Activated CD8-positive, alpha-beta T cell treated with anti-CD3 and anti-CD28 coated beads, Interleukin-2, amount 10 ng/mL, durations not matched to agents 7 days and 5 days (primary cell): ENCODE measurements around the gene CD82. TPM values are rescaled to one million over a fixed set of nuclear protein-coding genes. Genes with fewer than 3 reads are reported as not detected.
A peak's percentile ranks its signal among the peaks of the same experiment; 100 is the strongest.
"Not testable (repeated sequence)": the region's sequence is repeated elsewhere in the genome, so short reads cannot be mapped to it uniquely, and the experiment has no call there.

Experiments used
- ATAC-seq: fragments of 150-1000 bp; cut with Tn5 transposase; one replicate; pipeline ENCODE4 v1.10.0; 2021; ENCODE audit warnings: moderate library complexity
- CTCF ChIA-PET: fragments of 350-600 bp; sonication (Branson Sonifier 250); formaldehyde crosslinking; loops from one replicate; lab custom pipeline; 2021; ENCODE audit warnings: antibody characterized with exemption; lab: Charles Lee
- POLR2A ChIA-PET: fragments of 350-600 bp; sonication (Branson Sonifier 250); formaldehyde crosslinking; loops from one replicate; lab custom pipeline; 2021; ENCODE audit warnings: antibody characterized with exemption; lab: Charles Lee
- DNase-seq: peaks from one replicate; pipeline ENCODE4 v3.0.0-alpha.2; 2020
- H3K27ac Mint-ChIP-seq: one replicate; pipeline ENCODE4 v1.8.0; 2021; ENCODE audit warnings: mild to moderate bottlenecking, mixed read lengths
- H3K27me3 Mint-ChIP-seq: one replicate; pipeline ENCODE4 v1.8.0; 2021; ENCODE audit warnings: low read depth, mixed read lengths
- H3K36me3 Mint-ChIP-seq: one replicate; pipeline ENCODE4 v1.8.0; 2021; ENCODE audit warnings: low read depth, mixed read lengths
- H3K4me1 Mint-ChIP-seq: one replicate; pipeline ENCODE4 v1.8.0; 2021; ENCODE audit warnings: low read depth, mixed read lengths
- H3K4me3 Mint-ChIP-seq: one replicate; pipeline ENCODE4 v1.8.0; 2021; ENCODE audit warnings: mild to moderate bottlenecking, mixed read lengths
- H3K9me3 Mint-ChIP-seq: one replicate; pipeline ENCODE4 v1.8.0; 2022; ENCODE audit warnings: mixed read lengths; ENCODE audit not compliant: insufficient read depth
- total RNA-seq, 2 experiments: library from RNA; stranded (reverse); gene quantifications; one replicate each; pipeline ENCODE4 v1.2.3, GENCODE V29; 2021

The CD82 gene
- total RNA-seq, 2 experiments from 2014 or later, result 68.2 to 72.9 TPM

DNA sequence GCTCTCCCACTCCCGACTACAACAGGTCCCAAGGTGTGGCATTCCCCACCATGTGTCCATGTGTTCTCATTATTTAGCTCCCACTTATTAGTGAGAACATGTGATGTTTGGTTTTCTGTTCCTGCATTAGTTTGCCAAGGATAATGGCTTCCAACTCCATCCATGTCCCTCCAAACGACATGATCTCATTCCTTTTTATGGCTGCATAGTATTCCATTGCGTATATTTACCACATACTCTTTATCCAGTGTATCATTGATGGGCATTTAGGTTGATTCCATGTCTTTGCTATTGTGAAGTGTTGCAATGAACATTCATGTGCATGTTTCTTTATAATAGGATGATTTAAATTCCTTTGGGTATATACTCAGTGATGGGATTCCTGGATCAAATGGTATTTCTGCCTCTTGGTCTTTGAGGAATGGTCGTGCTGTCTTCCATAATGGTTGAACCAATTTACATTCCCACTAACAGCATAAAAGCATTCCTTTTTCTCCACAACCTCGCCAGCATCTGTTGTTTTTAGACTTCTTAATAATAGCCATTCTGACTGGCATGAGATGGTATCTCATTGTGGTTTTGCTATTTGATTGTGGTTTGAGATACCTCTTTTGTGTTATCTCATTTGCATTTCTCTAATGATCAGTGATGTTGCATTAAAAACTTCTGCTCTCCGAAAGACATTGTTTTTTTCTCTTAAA lies 81.9 kb downstream of the CD82 start:
- peaks cover 57% of the 10 kb centered on the region for H3K27me3 Mint-ChIP-seq

DNA sequence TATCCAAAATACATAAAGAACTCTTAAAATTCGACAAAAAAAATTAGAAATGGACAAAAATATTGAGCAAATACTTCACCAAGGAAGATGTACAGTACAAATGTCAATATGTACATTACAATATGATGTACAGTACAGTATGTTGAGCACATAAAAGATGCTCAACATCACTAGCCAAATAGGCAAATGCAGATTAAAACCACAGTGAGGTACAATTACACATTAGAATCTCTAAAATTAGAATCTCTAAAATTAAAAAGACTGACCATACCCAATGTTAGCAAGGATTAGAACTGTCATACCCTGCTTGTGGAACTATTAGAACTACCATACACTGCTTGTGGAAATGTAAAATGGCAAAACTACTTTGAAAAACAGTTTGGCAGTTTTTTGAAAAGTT lies 82.6 kb downstream of the CD82 start:
- POLR2A ChIA-PET, result no interaction called here
- peaks cover 21% of the 10 kb centered on the region for H3K9me3 Mint-ChIP-seq
- H3K27me3 Mint-ChIP-seq, result peaks cover 62% of the 10 kb centered on the region
- ATAC-seq, result no peak
- CTCF ChIA-PET, result no interaction called here
- H3K27ac Mint-ChIP-seq, result no peak overlapping the region
- no peaks in the 10 kb centered on the region for H3K36me3 Mint-ChIP-seq
- H3K4me3 Mint-ChIP-seq, result no peak overlapping the region
- no peak for DNase-seq
- no peaks in the 10 kb centered on the region for H3K4me1 Mint-ChIP-seq

More for the DNA sequence above, 81.9 kb downstream of the CD82 start:
- H3K4me3 Mint-ChIP-seq, DNase-seq, POLR2A ChIA-PET, H3K27ac Mint-ChIP-seq, H3K4me1 Mint-ChIP-seq, CTCF ChIA-PET, ATAC-seq, H3K36me3 Mint-ChIP-seq: not testable (repeated sequence)
- H3K9me3 Mint-ChIP-seq, result peaks cover 27% of the 10 kb centered on the region

DNA sequence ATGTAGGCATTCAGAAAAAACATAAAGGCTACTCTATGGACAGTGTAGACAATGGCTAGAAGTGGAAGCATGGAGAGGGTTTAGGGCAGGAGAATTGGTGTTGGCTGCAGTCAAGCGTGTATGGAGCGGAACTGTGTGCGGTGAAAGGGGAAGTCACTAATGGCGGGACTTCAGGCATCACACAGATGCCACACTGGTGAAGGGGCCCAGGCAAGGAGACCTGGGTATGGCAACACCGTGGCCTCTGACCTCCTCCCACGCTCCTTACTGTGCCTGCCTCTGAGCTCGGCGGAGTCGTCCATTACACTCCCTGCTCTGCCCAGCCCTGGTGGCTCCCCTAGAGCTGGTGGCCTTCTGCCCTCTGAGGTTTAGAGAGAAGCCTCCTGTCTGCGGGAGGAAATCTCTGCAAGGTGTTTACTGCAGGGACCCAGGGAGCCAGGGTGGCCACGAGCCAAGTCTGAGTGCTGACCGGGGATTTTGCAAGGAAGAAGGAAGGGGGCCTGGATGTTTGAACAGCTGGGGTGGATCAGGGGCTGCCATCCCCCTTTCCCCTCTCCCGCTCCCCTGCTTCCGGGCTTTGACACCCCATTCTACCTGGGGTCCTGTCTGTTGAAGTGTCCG lies 86.2 kb downstream of the CD82 start:
- POLR2A ChIA-PET, result no interaction called here

DNA sequence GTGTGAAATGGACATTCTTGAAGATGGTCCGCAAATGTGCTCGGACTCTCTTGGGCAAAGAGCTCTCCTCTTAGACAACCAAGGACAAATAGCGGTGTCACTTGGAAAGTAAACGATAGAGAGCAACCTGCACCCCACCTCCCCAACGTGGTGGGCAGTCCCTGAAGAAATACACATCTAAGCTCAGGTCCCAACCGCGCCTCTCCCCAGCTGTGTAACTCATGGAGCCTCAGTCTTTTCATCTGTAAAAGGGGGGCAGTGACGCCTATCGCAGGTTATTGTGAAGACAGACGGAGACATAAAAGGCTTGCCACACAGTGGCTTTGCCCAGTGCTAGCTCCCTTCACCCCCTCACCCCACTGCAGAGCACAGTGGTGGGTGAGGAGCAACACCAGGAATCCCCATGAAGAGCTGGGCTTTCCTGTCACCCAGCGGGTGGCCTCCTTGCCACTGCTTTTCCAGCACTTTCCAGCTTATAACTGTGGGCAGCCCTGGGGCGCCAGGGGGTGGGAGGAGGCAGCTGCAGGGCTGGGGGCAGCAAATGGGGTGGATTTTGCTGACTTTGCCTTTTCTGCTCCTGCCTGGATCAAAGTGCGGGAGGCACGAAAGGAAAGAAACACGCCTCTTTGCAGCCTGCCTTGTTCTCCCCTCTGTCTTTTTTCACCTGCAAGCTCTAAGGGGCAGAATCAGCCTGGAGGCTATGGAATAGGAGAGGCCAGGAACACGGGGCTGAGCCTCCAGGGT lies 87.6 kb downstream of the CD82 start:
- Mint-ChIP-seq H3K27ac (no peak overlapping the region), H3K9me3 (no peaks in the 10 kb centered on the region), H3K27me3 (peaks cover 40% of the 10 kb centered on the region), H3K36me3 (no peaks in the 10 kb centered on the region), H3K4me1 (no peaks in the 10 kb centered on the region), H3K4me3 (no peak overlapping the region)
- POLR2A ChIA-PET, result no interaction called here
- CTCF ChIA-PET, result interaction anchor here (1.0 kb wide), 1 partner anchor 112 kb away, joined by 4 read pairs; no protein-coding TSS in a partner anchor
- no peak for ATAC-seq
- no peak for DNase-seq

More for the DNA sequence above, 86.2 kb downstream of the CD82 start:
- Mint-ChIP-seq H3K27ac (peak overlapping the region; percentile 18), H3K36me3 (no peaks in the 10 kb centered on the region), H3K4me1 (no peaks in the 10 kb centered on the region), H3K4me3 (no peak overlapping the region), H3K27me3 (peaks cover 50% of the 10 kb centered on the region), H3K9me3 (peaks cover 4% of the 10 kb centered on the region)
- DNase-seq, result no peak
- CTCF ChIA-PET, result no interaction called here
- no peak for ATAC-seq

DNA sequence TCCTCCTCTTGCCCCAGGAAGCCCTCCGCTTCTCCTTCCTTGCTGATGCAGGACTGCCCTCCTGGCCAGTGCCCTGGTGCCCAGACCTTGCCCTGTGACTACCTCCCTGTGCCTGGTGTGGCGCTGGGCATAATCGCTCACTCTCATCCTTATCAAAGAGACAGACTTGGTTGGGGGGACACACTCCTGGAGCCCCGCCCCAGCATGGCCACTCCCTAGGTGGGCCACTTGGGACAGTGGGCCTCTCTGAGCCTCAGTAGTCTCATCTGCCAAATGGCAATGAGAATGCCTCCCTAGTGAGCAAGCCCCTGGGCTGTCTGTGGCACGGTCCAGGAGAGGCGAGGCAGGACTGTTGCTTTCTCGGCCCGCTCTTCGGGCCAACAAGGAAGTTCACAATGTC lies 88.6 kb downstream of the CD82 start:
- DNase-seq (no peak), ATAC-seq (no peak)
- CTCF ChIA-PET, result no interaction called here
- H3K9me3 Mint-ChIP-seq, result no peaks in the 10 kb centered on the region
- H3K27me3 Mint-ChIP-seq, result peaks cover 42% of the 10 kb centered on the region
- H3K27ac Mint-ChIP-seq, result no peak overlapping the region
- no peaks in the 10 kb centered on the region for H3K4me1 Mint-ChIP-seq
- H3K36me3 Mint-ChIP-seq, result no peaks in the 10 kb centered on the region
- POLR2A ChIA-PET, result no interaction called here
- no peak overlapping the region for H3K4me3 Mint-ChIP-seq

DNA sequence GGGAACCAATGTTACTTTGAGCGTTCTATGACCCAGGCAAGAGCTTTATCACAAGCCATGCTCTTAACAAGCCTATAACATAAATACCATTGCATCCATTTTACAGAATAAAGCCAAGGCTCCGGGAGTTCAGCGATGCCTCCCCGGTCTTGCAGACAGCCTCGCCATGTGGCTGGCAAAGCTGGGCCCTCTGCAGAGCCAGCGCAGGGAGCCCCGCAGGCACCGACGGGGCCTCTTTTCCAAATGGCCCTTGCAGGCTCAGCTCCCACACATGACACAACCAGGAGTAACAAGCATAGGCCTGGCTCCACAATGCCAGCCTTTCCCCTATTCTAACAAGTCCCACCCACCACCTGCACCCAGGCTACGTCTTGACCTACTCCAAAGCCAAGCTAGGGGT lies 89.1 kb downstream of the CD82 start:
- CTCF ChIA-PET, result no interaction called here
- H3K27me3 Mint-ChIP-seq, result peaks cover 40% of the 10 kb centered on the region
- POLR2A ChIA-PET, result no interaction called here

DNA sequence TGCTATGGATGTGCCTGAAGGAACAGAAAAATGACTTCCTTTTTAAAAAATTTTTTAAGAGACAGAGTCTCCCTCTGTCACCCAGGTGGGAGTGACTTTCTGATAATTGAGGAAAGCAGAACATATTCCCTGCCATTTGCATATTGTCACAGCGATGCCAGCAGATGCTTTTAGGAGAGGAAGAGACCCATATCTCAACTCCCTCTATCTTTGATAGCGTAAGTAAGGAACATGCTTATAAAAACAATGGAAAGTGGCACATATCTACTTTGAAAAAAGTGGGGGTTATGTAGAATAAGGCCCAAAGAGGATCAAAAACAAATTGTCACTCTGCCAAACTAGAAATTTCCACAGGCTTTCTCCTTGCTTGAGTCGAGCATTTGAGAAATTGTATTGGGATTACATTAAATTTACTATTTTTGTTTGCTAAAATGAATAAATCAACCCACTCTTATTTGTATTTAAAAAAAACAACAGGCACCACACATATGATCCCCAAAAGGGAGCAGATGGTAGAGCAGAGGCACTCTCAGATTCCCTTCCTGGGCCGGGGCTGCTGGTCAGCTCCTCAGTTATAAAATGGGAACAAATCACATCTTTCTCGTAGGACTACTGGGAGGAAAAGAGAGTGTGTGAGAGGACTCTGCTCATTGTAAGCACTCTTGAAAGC lies 92.5 kb downstream of the CD82 start:
- Mint-ChIP-seq H3K4me3 (no peak overlapping the region), H3K4me1 (peaks cover 14% of the 10 kb centered on the region), H3K9me3 (no peaks in the 10 kb centered on the region), H3K27me3 (peaks cover 19% of the 10 kb centered on the region), H3K27ac (no peak overlapping the region), H3K36me3 (no peaks in the 10 kb centered on the region)
- ChIA-PET CTCF (interaction anchor here (0.8 to 1.2 kb wide), 6 partner anchors 9 to 253 kb away, joined by 3 to 8 read pairs (median 4); no protein-coding TSS in a partner anchor), POLR2A (no interaction called here)
- ATAC-seq (no peak), DNase-seq (no peak)

More for the DNA sequence above, 89.1 kb downstream of the CD82 start:
- no peak overlapping the region for H3K27ac Mint-ChIP-seq
- DNase-seq (no peak), ATAC-seq (no peak)
- H3K9me3 Mint-ChIP-seq, result no peaks in the 10 kb centered on the region
- peaks cover 4% of the 10 kb centered on the region for H3K4me1 Mint-ChIP-seq
- H3K4me3 Mint-ChIP-seq, result no peak overlapping the region
- H3K36me3 Mint-ChIP-seq, result no peaks in the 10 kb centered on the region

DNA sequence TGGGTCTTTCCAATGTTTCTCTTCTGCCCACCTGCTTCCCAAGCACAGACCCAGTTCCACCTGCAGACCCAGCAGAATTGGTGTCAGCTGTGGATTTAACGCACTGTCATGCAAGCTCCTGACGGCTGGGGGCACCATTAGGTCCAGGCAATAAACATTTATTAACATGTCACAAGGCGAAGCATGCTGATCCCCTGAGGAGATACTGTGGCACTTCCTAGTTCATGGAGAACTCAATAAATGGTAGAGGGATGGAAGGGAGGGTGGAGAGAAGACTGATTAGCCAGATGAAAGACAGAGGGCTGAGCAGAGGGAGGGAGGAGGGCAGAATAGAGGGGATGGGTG lies 93.0 kb downstream of the CD82 start:
- ATAC-seq, result peak; percentile 39
- ChIA-PET CTCF (interaction anchor here (0.8 to 1.2 kb wide), 5 partner anchors 9 to 253 kb away, joined by 3 to 4 read pairs (median 3); no protein-coding TSS in a partner anchor), POLR2A (no interaction called here)
- H3K4me1 Mint-ChIP-seq, result peaks cover 14% of the 10 kb centered on the region
- H3K4me3 Mint-ChIP-seq, result no peak overlapping the region
- H3K27me3 Mint-ChIP-seq, result peaks cover 19% of the 10 kb centered on the region
- H3K9me3 Mint-ChIP-seq, result no peaks in the 10 kb centered on the region
- no peak overlapping the region for H3K27ac Mint-ChIP-seq
- DNase-seq, result peak; percentile 43
- no peaks in the 10 kb centered on the region for H3K36me3 Mint-ChIP-seq

DNA sequence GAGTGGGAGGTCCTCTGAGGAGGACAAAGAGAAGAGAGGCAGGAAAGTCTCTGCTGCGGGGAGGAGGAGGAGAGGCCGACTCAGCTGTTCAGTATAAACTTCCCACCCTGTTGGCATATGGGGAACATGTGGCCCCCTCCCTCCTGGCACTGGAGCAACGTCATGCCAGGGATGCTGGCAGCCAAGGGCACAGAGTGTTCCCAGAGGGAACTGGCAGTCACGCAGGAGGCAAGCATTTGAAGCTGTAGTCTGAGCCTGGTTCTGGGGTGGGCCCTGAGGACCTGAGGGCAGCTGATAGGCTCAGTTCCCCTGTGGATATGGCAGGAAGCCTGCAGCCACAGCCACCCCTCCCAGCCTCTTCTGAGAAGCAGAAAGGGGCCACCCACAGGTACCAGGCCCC lies 94.2 kb downstream of the CD82 start:
- ChIA-PET CTCF (interaction anchor here (1.1 kb wide), 1 partner anchor 10 kb away, joined by 3 read pairs; no protein-coding TSS in a partner anchor), POLR2A (interaction anchor here (0.6 kb wide), 1 partner anchor 691 kb away, joined by 3 read pairs; no protein-coding TSS in a partner anchor)
- H3K27ac Mint-ChIP-seq, result no peak overlapping the region
- DNase-seq (no peak), ATAC-seq (peak; percentile 42)
- H3K36me3 Mint-ChIP-seq, result no peaks in the 10 kb centered on the region
- H3K4me1 Mint-ChIP-seq, result peaks cover 14% of the 10 kb centered on the region
- peaks cover 19% of the 10 kb centered on the region for H3K27me3 Mint-ChIP-seq
- no peak overlapping the region for H3K4me3 Mint-ChIP-seq
- H3K9me3 Mint-ChIP-seq, result no peaks in the 10 kb centered on the region

DNA sequence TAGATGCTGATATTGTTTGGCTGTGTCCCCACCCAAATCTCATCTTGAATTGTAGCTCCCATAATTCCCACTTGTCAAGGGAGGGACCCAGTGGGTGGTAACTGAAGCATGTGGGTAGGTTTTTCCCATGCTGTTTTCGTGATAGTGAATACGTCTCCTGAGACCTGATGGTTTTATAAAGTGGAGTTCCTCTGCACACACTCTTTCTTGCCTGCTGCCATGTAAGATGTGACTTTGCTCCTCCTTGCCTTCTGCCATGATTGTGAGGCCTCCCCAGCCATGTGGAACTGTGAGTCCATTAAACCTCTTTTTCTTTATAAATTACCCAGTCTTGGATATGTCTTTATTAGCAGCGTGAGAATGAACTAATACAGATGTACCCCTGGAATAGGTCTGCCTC lies 95.1 kb downstream of the CD82 start:
- Mint-ChIP-seq H3K27me3 (peaks cover 19% of the 10 kb centered on the region), H3K4me1 (peaks cover 14% of the 10 kb centered on the region)
- POLR2A ChIA-PET, H3K9me3 Mint-ChIP-seq, H3K27ac Mint-ChIP-seq, ATAC-seq, DNase-seq, H3K36me3 Mint-ChIP-seq, H3K4me3 Mint-ChIP-seq: not testable (repeated sequence)
- CTCF ChIA-PET, result interaction anchor here (0.9 to 1.1 kb wide), 3 partner anchors 9 to 49 kb away, joined by 3 read pairs; no protein-coding TSS in a partner anchor

DNA sequence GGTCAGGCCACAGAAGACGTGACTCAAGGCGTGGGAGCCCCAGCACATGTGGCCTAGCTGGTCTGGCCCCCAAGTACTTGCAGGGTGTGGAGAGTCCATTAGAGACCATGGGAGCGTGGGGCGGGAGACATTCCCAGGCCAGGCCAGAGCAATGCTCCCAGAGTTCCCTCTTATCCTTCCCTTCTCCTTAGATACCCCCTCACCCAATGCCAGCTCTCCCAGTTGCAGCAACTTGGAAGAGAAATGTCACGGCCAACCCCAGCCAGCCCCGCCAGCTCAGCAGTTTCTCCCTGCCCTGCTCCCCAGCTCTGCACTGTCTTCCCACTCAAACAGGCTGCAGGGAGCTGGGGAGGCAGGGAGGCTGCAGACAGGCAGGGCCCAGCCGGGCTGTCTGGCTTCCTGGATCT lies 95.9 kb downstream of the CD82 start:
- DNase-seq (no peak), ATAC-seq (no peak)
- ChIA-PET POLR2A (no interaction called here), CTCF (interaction anchor here (1.0 kb wide), 1 partner anchor 32 kb away, joined by 3 read pairs; no protein-coding TSS in a partner anchor)
- Mint-ChIP-seq H3K36me3 (no peaks in the 10 kb centered on the region), H3K4me3 (no peak overlapping the region), H3K27ac (peak overlapping the region; percentile 53), H3K27me3 (peaks cover 20% of the 10 kb centered on the region), H3K4me1 (peaks cover 14% of the 10 kb centered on the region), H3K9me3 (no peaks in the 10 kb centered on the region)
